ENCODE results near the gene CORO7.

- no peak for TF ChIP-seq CTCF (IDR thresholded peaks at IDR 0.05; ENCODE audit: low read depth, low read length)
- TF ChIP-seq POLR2A (IDR thresholded peaks at IDR 0.05; ENCODE audit: extremely low read depth, insufficient read length): no peak
- no peak for TF ChIP-seq MYC (IDR thresholded peaks at IDR 0.05; ENCODE audit: low read depth, low read length)
- no peak for TF ChIP-seq MAX (IDR thresholded peaks at IDR 0.05; ENCODE audit: low read depth, low read length)
These were observed 2.0 kb downstream of the CORO7 start for GRCh38 chr16:4414187-4414917.

All from NB4 (cell line).